HG02763 (cell line): ENCODE data around the gene POU2F2.

Experiments used
- ATAC-seq: cut with Tn5 transposase; IDR thresholded peaks from one replicate; pipeline ENCODE4 v1.9.1; 2021; ENCODE audit warnings: mild to moderate bottlenecking, moderate library complexity; ENCODE audit not compliant: unreplicated experiment

POU2F2 gene

GRCh38 chr19:42132030-42132628 lies at the start of gene POU2F2:
TSS of gene POU2F2 (minus strand) at chr19:42132446. CDS start at chr19:42132411, 35 bp downstream.
- ATAC-seq: peak; percentile 49

- no peak for ATAC-seq
Observed at GRCh38 chr19:42178791-42179674, 46.8 kb upstream of the POU2F2 start.

GRCh38 chr19:42177686-42178019 lies 45.4 kb upstream of the POU2F2 start:
- ATAC-seq: no peak

- no peak for ATAC-seq
Observed at GRCh38 chr19:42176990-42177685, 44.9 kb upstream of the POU2F2 start.

GRCh38 chr19:42176649-42176989 lies 44.4 kb upstream of the POU2F2 start:
- ATAC-seq: no peak

GRCh38 chr19:42175952-42176648 lies 43.9 kb upstream of the POU2F2 start:
- no peak for ATAC-seq

GRCh38 chr19:42174958-42175734 lies 42.9 kb upstream of the POU2F2 start:
- ATAC-seq: no peak

- ATAC-seq: no peak
Observed at GRCh38 chr19:42174188-42174587, 41.9 kb upstream of the POU2F2 start.

GRCh38 chr19:42173695-42174094 lies 41.4 kb upstream of the POU2F2 start:
- ATAC-seq: no peak

GRCh38 chr19:42172261-42172660 lies 40.0 kb upstream of the POU2F2 start:
- ATAC-seq: no peak

- no peak for ATAC-seq
Observed at GRCh38 chr19:42170715-42171114, 38.5 kb upstream of the POU2F2 start.

GRCh38 chr19:42169486-42170413 lies 37.5 kb upstream of the POU2F2 start:
- no peak for ATAC-seq

- no peak for ATAC-seq
Observed at GRCh38 chr19:42168206-42168605, 36.0 kb upstream of the POU2F2 start.

- no peak for ATAC-seq
Observed at GRCh38 chr19:42166316-42166715, 34.1 kb upstream of the POU2F2 start.

- no peak for ATAC-seq
Observed at GRCh38 chr19:42165146-42165545, 32.9 kb upstream of the POU2F2 start.

GRCh38 chr19:42161616-42162263 lies 29.5 kb upstream of the POU2F2 start:
- ATAC-seq: no peak

GRCh38 chr19:42159942-42160341 lies 27.7 kb upstream of the POU2F2 start:
- no peak for ATAC-seq

GRCh38 chr19:42158926-42159325 lies 26.7 kb upstream of the POU2F2 start:
- no peak for ATAC-seq

GRCh38 chr19:42156571-42156970 lies 24.3 kb upstream of the POU2F2 start:
- no peak for ATAC-seq
